ENCODE measurements around the gene SLITRK1.
A peak's percentile ranks its signal among the peaks of the same experiment; 100 is the strongest.

SLITRK1 gene

GRCh38 chr13:83880275-83881139, 1.8 kb downstream of the SLITRK1 start:
- DNase-seq (ENCODE audit: low read depth): no peak
- H3K4me3 ChIP-seq (ENCODE audit: low read depth, low read length): no peak overlapping the region
- no peak for TF ChIP-seq CTCF (IDR thresholded peaks at IDR 0.05; ENCODE audit: insufficient read depth, low read depth, low read length, missing control alignments)

GRCh38 chr13:83879431-83880171, 2.7 kb downstream of the SLITRK1 start:
- no peak for DNase-seq (ENCODE audit: low read depth)
- TF ChIP-seq CTCF (IDR thresholded peaks at IDR 0.05; ENCODE audit: insufficient read depth, low read depth, low read length, missing control alignments): no peak
- H3K4me3 ChIP-seq (ENCODE audit: low read depth, low read length): no peak overlapping the region

GRCh38 chr13:83878691-83879430, 3.4 kb downstream of the SLITRK1 start:
- no peak overlapping the region for H3K4me3 ChIP-seq (ENCODE audit: low read depth, low read length)
- TF ChIP-seq CTCF (IDR thresholded peaks at IDR 0.05; ENCODE audit: insufficient read depth, low read depth, low read length, missing control alignments): no peak
- no peak for DNase-seq (ENCODE audit: low read depth)

- TF ChIP-seq CTCF (IDR thresholded peaks at IDR 0.05; ENCODE audit: insufficient read depth, low read depth, low read length, missing control alignments): no peak
- no peak overlapping the region for H3K4me3 ChIP-seq (ENCODE audit: low read depth, low read length)
- DNase-seq (ENCODE audit: low read depth): no peak
These were observed 4.5 kb downstream of the SLITRK1 start for GRCh38 chr13:83877651-83878355.

GRCh38 chr13:83876546-83876945, 5.7 kb downstream of the SLITRK1 start:
- no peak for TF ChIP-seq CTCF (IDR thresholded peaks at IDR 0.05; ENCODE audit: insufficient read depth, low read depth, low read length, missing control alignments)
- peak; percentile 21 for DNase-seq (ENCODE audit: low read depth)

GRCh38 chr13:83867708-83868107, 14.6 kb downstream of the SLITRK1 start:
- TF ChIP-seq CTCF (IDR thresholded peaks at IDR 0.05; ENCODE audit: insufficient read depth, low read depth, low read length, missing control alignments): no peak

More at GRCh38 chr13:83876546-83876945, 5.7 kb downstream of the SLITRK1 start:
- H3K4me3 ChIP-seq (ENCODE audit: low read depth, low read length): no peak overlapping the region

More at GRCh38 chr13:83867708-83868107, 14.6 kb downstream of the SLITRK1 start:
- H3K4me3 ChIP-seq (ENCODE audit: low read depth, low read length): no peak overlapping the region
- DNase-seq (ENCODE audit: low read depth): no peak
